HUDEP-2 (cell line): ENCODE measurements around the gene HEXIM1.

Source experiments
- DNase-seq, 76 experiments: peaks; one replicate each; lab custom pipeline; 2025; ENCODE audit not compliant: unreplicated experiment in 76 of 76; lab: John Stamatoyannopoulos, UW

The HEXIM1 gene

GRCh38 chr17:45112559-45113423 lies 35.5 kb upstream of the HEXIM1 start:
- DNase-seq: no peak

GRCh38 chr17:45113424-45113754 lies 34.9 kb upstream of the HEXIM1 start:
- DNase-seq: no peak

GRCh38 chr17:45114117-45114932 lies 34.0 kb upstream of the HEXIM1 start:
- DNase-seq: no peak

- no peak for DNase-seq
These were observed 33.2 kb upstream of the HEXIM1 start for GRCh38 chr17:45115015-45115625.

- DNase-seq: no peak
These were observed 32.4 kb upstream of the HEXIM1 start for GRCh38 chr17:45115871-45116270.

- DNase-seq: no peak
These were observed 31.8 kb upstream of the HEXIM1 start for GRCh38 chr17:45116434-45117016.

GRCh38 chr17:45117334-45117733 lies 30.9 kb upstream of the HEXIM1 start:
- no peak for DNase-seq

- no peak for DNase-seq
These were observed 30.2 kb upstream of the HEXIM1 start for GRCh38 chr17:45117848-45118646.

GRCh38 chr17:45118691-45119090 lies 29.6 kb upstream of the HEXIM1 start:
- DNase-seq: no peak

GRCh38 chr17:45119964-45120363 lies 28.3 kb upstream of the HEXIM1 start:
- DNase-seq: no peak

GRCh38 chr17:45120558-45120957 lies 27.7 kb upstream of the HEXIM1 start:
- no peak for DNase-seq

- no peak for DNase-seq
These were observed 27.2 kb upstream of the HEXIM1 start for GRCh38 chr17:45121055-45121454.

- no peak for DNase-seq
These were observed 25.1 kb upstream of the HEXIM1 start for GRCh38 chr17:45123076-45123770.

- DNase-seq: peak in 66 of 76 experiments; percentile 7 to 85 (median 55)
These were observed 24.1 kb upstream of the HEXIM1 start for GRCh38 chr17:45123930-45124796.

- DNase-seq: peak in 5 of 76 experiments; percentile 10 to 38 (median 19)
These were observed 23.5 kb upstream of the HEXIM1 start for GRCh38 chr17:45124797-45125122.

- no peak for DNase-seq
These were observed 22.8 kb upstream of the HEXIM1 start for GRCh38 chr17:45125509-45125908.

GRCh38 chr17:45127207-45127547 lies 21.1 kb upstream of the HEXIM1 start:
- no peak for DNase-seq

- DNase-seq: no peak
These were observed 20.6 kb upstream of the HEXIM1 start for GRCh38 chr17:45127548-45128300.
